Liver (tissue), 9 donors: ENCODE measurements around the gene HSP90B1. TPM values are rescaled to one million over a fixed set of nuclear protein-coding genes. Genes with fewer than 3 reads are reported as not detected.

ENCODE experiments used
- DNase-seq: peaks from one replicate; pipeline ENCODE4 v3.0.0-alpha.2; 2017; ENCODE audit warnings: low spot score
- H3K27ac ChIP-seq, 2 donors: one replicate each; pipeline ENCODE4 v1.7.0; 2013; ENCODE audit warnings: inconsistent platforms in 2 of 2, low read length in 2 of 2, control low read depth in 1 of 2, low read depth in 1 of 2, mild to moderate bottlenecking in 1 of 2
- H3K27me3 ChIP-seq, 4 donors: one replicate each; pipeline versions ENCODE4 v1.6.1 to v1.7.0; 2013; ENCODE audit warnings: low read length in 3 of 4, inconsistent platforms in 1 of 4, mild to moderate bottlenecking in 1 of 4, moderate library complexity in 1 of 4; ENCODE audit not compliant: control insufficient read depth in 4 of 4, insufficient read depth in 4 of 4
- H3K36me3 ChIP-seq, 4 donors: one replicate each; pipeline versions ENCODE4 v1.6.1 to v1.7.0; 2013; ENCODE audit warnings: low read length in 3 of 4, mild to moderate bottlenecking in 3 of 4, low read depth in 1 of 4, moderate library complexity in 1 of 4; ENCODE audit not compliant: control insufficient read depth in 4 of 4, insufficient read depth in 3 of 4
- H3K4me1 ChIP-seq, 4 donors: one replicate each; pipeline versions ENCODE4 v1.6.1 to v1.7.0; 2013; ENCODE audit warnings: low read length in 3 of 4, mild to moderate bottlenecking in 3 of 4, moderate library complexity in 1 of 4; ENCODE audit not compliant: control insufficient read depth in 4 of 4, insufficient read depth in 4 of 4
- H3K4me3 ChIP-seq, 3 donors: one replicate each; pipeline versions ENCODE4 v1.6.1 to v1.7.0; 2013; ENCODE audit warnings: low read length in 3 of 3, control low read depth in 1 of 3, low read depth in 1 of 3, mild to moderate bottlenecking in 1 of 3
- H3K9ac ChIP-seq, 2 donors: one replicate each; pipeline ENCODE4 v1.7.0; 2013; ENCODE audit warnings: low read length in 2 of 2, mild to moderate bottlenecking in 2 of 2, moderate library complexity in 2 of 2, control low read depth in 1 of 2, low read depth in 1 of 2
- H3K9me3 ChIP-seq, 4 donors: one replicate each; pipeline versions ENCODE4 v1.6.1 to v1.7.0; 2013; ENCODE audit warnings: low read length in 3 of 4; ENCODE audit not compliant: control insufficient read depth in 4 of 4
- ATF3 ChIP-seq: IDR thresholded peaks from 2 replicates; pipeline ENCODE4 v1.6.1; 2016; ENCODE audit warnings: antibody characterized with exemption
- CTCF ChIP-seq: fragments of 150-350 bp; IDR thresholded peaks from 2 replicates; pipeline ENCODE4 v1.5.1; 2017; ENCODE audit warnings: improper control_type of control experiment, low read depth, low read length; ENCODE audit not compliant: missing input control
- EGR1 ChIP-seq, 2 donors: IDR thresholded peaks; 2 replicates each; pipeline ENCODE4 v1.6.1; 2016 to 2018; ENCODE audit warnings: antibody characterized with exemption in 2 of 2, low read depth in 2 of 2
- FOXA1 ChIP-seq: IDR thresholded peaks from 2 replicates; pipeline ENCODE4 v1.6.1; 2016; ENCODE audit warnings: antibody characterized with exemption
- FOXA2 ChIP-seq: IDR thresholded peaks from 2 replicates; pipeline ENCODE4 v1.6.1; 2016; ENCODE audit warnings: antibody characterized with exemption
- GABPA ChIP-seq, 2 donors: IDR thresholded peaks in 1 of 2; conservative IDR thresholded peaks in 1 of 2; 2 replicates each; pipeline ENCODE4 v1.6.1; 2016; ENCODE audit warnings: antibody characterized with exemption in 2 of 2, mild to moderate bottlenecking in 1 of 2, moderate library complexity in 1 of 2
- HNF4G ChIP-seq: IDR thresholded peaks from 2 replicates; pipeline ENCODE4 v1.6.1; 2016; ENCODE audit warnings: antibody characterized with exemption
- JUND ChIP-seq, 2 donors: IDR thresholded peaks; 2 replicates each; pipeline ENCODE4 v1.6.1; 2016; ENCODE audit warnings: antibody characterized with exemption in 2 of 2
- MAX ChIP-seq: IDR thresholded peaks from 2 replicates; pipeline ENCODE4 v1.6.1; 2016; ENCODE audit warnings: antibody characterized with exemption
- RXRA ChIP-seq, 2 donors: IDR thresholded peaks; 2 replicates each; pipeline ENCODE4 v1.6.1; 2017 to 2018; ENCODE audit warnings: antibody characterized with exemption in 2 of 2, mild to moderate bottlenecking in 1 of 2
- TAF1 ChIP-seq: conservative IDR thresholded peaks from 2 replicates; pipeline ENCODE4 v1.6.1; 2016; ENCODE audit warnings: antibody characterized with exemption, mild to moderate bottlenecking
- YY1 ChIP-seq: IDR thresholded peaks from 2 replicates; pipeline ENCODE4 v1.6.1; 2016; ENCODE audit warnings: antibody characterized with exemption, mild to moderate bottlenecking
- ZBTB33 ChIP-seq: IDR thresholded peaks from 2 replicates; pipeline ENCODE4 v1.6.1; 2016; ENCODE audit warnings: antibody characterized with exemption
- WGBS: extraction: QIAGEN DNeasy Blood & Tissue Kit; methylation state at CpG from one replicate; pipeline ENCODE4 v1.1.7; 2013; 5-methylcytosine and 5-hydroxymethylcytosine counted together
- polyA plus RNA-seq, 2 donors: library from polyadenylated mRNA; stranded (reverse) in 1 of 2; unstranded in 1 of 2; fragments of 200-250 nt in 1 of 2; fragments of >200 nt in 1 of 2; fragmentation: Nextera tagmentation in 1 of 2; extraction: Ambion mirVana in 1 of 2; gene quantifications; one replicate each; pipeline versions ENCODE4 v1.2.1 to v1.2.3, GENCODE V29; 2013 to 2015
- total RNA-seq, 2 donors: library from RNA; depleted of rRNA; stranded (reverse); fragments of >200 nt; gene quantifications; one replicate each; pipeline ENCODE4 v1.2.3, GENCODE V29; 2014
- donor health status: healthy.
- donor health status: healthy.
- donor health status: healthy.
- donor health status: healthy.
- donor health status: healthy.

HSP90B1 gene
- total and polyA plus RNA-seq, 4 donors, result 296 to 854 (median 579) TPM

GRCh38 chr12:103908246-103908541 lies 22.0 kb upstream of the HSP90B1 start:
- Histone ChIP-seq H3K27me3 (no peaks in the 10 kb centered on the region), H3K9me3 (no peaks in the 10 kb centered on the region), H3K9ac (no peak overlapping the region), H3K4me1 (no peaks in the 10 kb centered on the region), H3K27ac (no peak overlapping the region), H3K36me3 (no peaks in the 10 kb centered on the region), H3K4me3 (no peak overlapping the region)
- DNase-seq, result no peak
- TF ChIP-seq MAX (no peak), CTCF (no peak), EGR1 (IDR thresholded peaks at IDR 0.05; ENCODE audit: low read depth in 2 of 2) (no peak), YY1 (no peak), RXRA (IDR thresholded peaks at IDR 0.05) (no peak), FOXA2 (no peak)

- WGBS, result 77% methylated on average over 2 of the region's 2 CpGs
- no peaks in the 10 kb centered on the region for H3K4me1 ChIP-seq
- no peaks in the 10 kb centered on the region for H3K36me3 ChIP-seq
- DNase-seq, result no peak
- H3K27me3 ChIP-seq, result no peaks in the 10 kb centered on the region
- H3K4me3 ChIP-seq, result no peak overlapping the region
- no peak for TF ChIP-seq CTCF
- no peak for TF ChIP-seq TAF1
- TF ChIP-seq RXRA (IDR thresholded peaks at IDR 0.05), result no peak
- no peak for TF ChIP-seq ATF3
- no peak for TF ChIP-seq JUND (IDR thresholded peaks at IDR 0.05)
- TF ChIP-seq FOXA2, result no peak
- TF ChIP-seq HNF4G, result no peak
- no peak for TF ChIP-seq GABPA (IDR thresholded peaks at IDR 0.05 in 1 of 2, conservative IDR thresholded peaks at IDR 0.05 in 1 of 2)
- no peak for TF ChIP-seq ZBTB33
- no peak for TF ChIP-seq FOXA1
- no peak for TF ChIP-seq EGR1 (IDR thresholded peaks at IDR 0.05; ENCODE audit: low read depth in 2 of 2)
- H3K9me3 ChIP-seq, result no peaks in the 10 kb centered on the region
- no peak overlapping the region for H3K9ac ChIP-seq
- no peak overlapping the region for H3K27ac ChIP-seq
Measured at GRCh38 chr12:103908877-103909276, 21.3 kb upstream of the HSP90B1 start.
